Hepatocyte (in vitro differentiated cells): Measurements from ENCODE around the gene CCDC138. TPM values are rescaled to one million over a fixed set of nuclear protein-coding genes. Genes with fewer than 3 reads are reported as not detected.

Source experiments
- DNase-seq: peaks from one replicate; pipeline ENCODE4 v3.0.0-alpha.2; 2016; ENCODE audit warnings: low spot score
- H2AFZ ChIP-seq: fragments of 200-600 bp; sonication (generic); 2 replicates; pipeline ENCODE4 v1.6.0; 2016; ENCODE audit warnings: antibody characterized with exemption, mild to moderate bottlenecking
- H3K27ac ChIP-seq: fragments of 200-600 bp; sonication (generic); 2 replicates; pipeline ENCODE4 v1.5.1; 2016; ENCODE audit warnings: mild to moderate bottlenecking
- H3K27me3 ChIP-seq: fragments of 200-600 bp; sonication (generic); 2 replicates; pipeline ENCODE4 v1.6.1; 2016
- H3K36me3 ChIP-seq: fragments of 200-600 bp; sonication (generic); replicated peaks from 2 replicates; pipeline ENCODE4 v1.5.1; 2016; ENCODE audit warnings: low read depth; ENCODE audit not compliant: insufficient read depth
- H3K4me1 ChIP-seq: fragments of 200-600 bp; sonication (generic); 2 replicates; pipeline ENCODE4 v1.5.1; 2016; ENCODE audit warnings: mild to moderate bottlenecking, moderate library complexity; ENCODE audit not compliant: insufficient read depth
- H3K4me2 ChIP-seq: fragments of 200-600 bp; sonication (generic); 2 replicates; pipeline ENCODE4 v1.6.0; 2016
- H3K4me3 ChIP-seq: fragments of 200-600 bp; sonication (generic); 2 replicates; pipeline ENCODE4 v1.5.1; 2016; ENCODE audit warnings: mild to moderate bottlenecking
- H3K79me2 ChIP-seq: fragments of 200-600 bp; sonication (generic); 2 replicates; pipeline ENCODE4 v1.6.0; 2017; ENCODE audit warnings: mild to moderate bottlenecking
- H3K9me2 ChIP-seq: fragments of 200-600 bp; sonication (generic); replicated peaks from 2 replicates; pipeline ENCODE4 v1.6.0; 2017; ENCODE audit warnings: mild to moderate bottlenecking; ENCODE audit not compliant: insufficient read depth
- H3K9me3 ChIP-seq: fragments of 200-600 bp; sonication (generic); 2 replicates; pipeline ENCODE4 v1.5.1; 2016; ENCODE audit warnings: low read depth, mild to moderate bottlenecking
- H4K20me1 ChIP-seq: fragments of 200-600 bp; sonication (generic); 2 replicates; pipeline ENCODE4 v1.6.0; 2016; ENCODE audit warnings: mild to moderate bottlenecking; ENCODE audit not compliant: insufficient read depth, poor library complexity, severe bottlenecking
- CTCF ChIP-seq: fragments of 200-600 bp; sonication (generic); IDR thresholded peaks from 2 replicates; pipeline ENCODE4 v1.5.1; 2016; ENCODE audit warnings: antibody characterized with exemption, mild to moderate bottlenecking; ENCODE audit not compliant: poor library complexity
- EZH2 ChIP-seq: fragments of 200-600 bp; sonication (generic); IDR thresholded peaks from 2 replicates; pipeline ENCODE4 v1.6.1; 2016; ENCODE audit warnings: antibody characterized with exemption, mild to moderate bottlenecking, borderline replicate concordance
- EZH2phosphoT487 ChIP-seq: fragments of 200-600 bp; sonication (generic); IDR thresholded peaks from one replicate; pipeline ENCODE4 v1.6.1; 2018; ENCODE audit warnings: antibody characterized with exemption, mild to moderate bottlenecking, low read depth, moderate library complexity; ENCODE audit not compliant: unreplicated experiment, severe bottlenecking
- WGBS: methylation state at CpG from one replicate; pipeline ENCODE4 v1.1.6; 2016; ENCODE audit warnings: low lambda C conversion rate; ENCODE audit errors: missing lambda C conversion rate; 5-methylcytosine and 5-hydroxymethylcytosine counted together
- polyA plus RNA-seq: library from polyadenylated mRNA; unstranded; fragments of >200 nt; fragmentation: Nextera tagmentation; extraction: Ambion mirVana; gene quantifications from 2 replicates; pipeline ENCODE4 v1.2.1, GENCODE V29; 2016
- total RNA-seq: library from RNA; depleted of rRNA; stranded (reverse); fragments of >200 nt; gene quantifications from 2 replicates; pipeline ENCODE4 v1.2.3, GENCODE V29; 2014

Gene CCDC138
- total and polyA plus RNA-seq, 2 experiments from 2014 or later: 2.7 to 6.6 TPM

- no peak overlapping the region for H3K4me2 ChIP-seq
- peaks cover 4% of the 10 kb centered on the region for H3K36me3 ChIP-seq
- no peak overlapping the region for H2AFZ ChIP-seq
- H3K9me3 ChIP-seq: peaks cover 7% of the 10 kb centered on the region
- no peak for TF ChIP-seq EZH2phosphoT487
- no peak for TF ChIP-seq EZH2
- TF ChIP-seq CTCF: no peak
- DNase-seq: no peak
- H3K79me2 ChIP-seq: no peaks in the 10 kb centered on the region
- H3K4me3 ChIP-seq: no peak overlapping the region
- H3K27ac ChIP-seq: no peak overlapping the region
- H3K27me3 ChIP-seq: no peaks in the 10 kb centered on the region
- no peaks in the 10 kb centered on the region for H3K4me1 ChIP-seq
- no peaks in the 10 kb centered on the region for H4K20me1 ChIP-seq
- WGBS: 96% methylated on average over 1 of the region's 1 CpG
- H3K9me2 ChIP-seq: no peaks in the 10 kb centered on the region
These were observed 82.3 kb downstream of the CCDC138 start for GRCh38 chr2:108868911-108869310.

- no peak for DNase-seq
- no peaks in the 10 kb centered on the region for H3K27me3 ChIP-seq
- no peaks in the 10 kb centered on the region for H3K4me1 ChIP-seq
- H3K4me3 ChIP-seq: no peak overlapping the region
- H4K20me1 ChIP-seq: no peaks in the 10 kb centered on the region
- no peak overlapping the region for H3K27ac ChIP-seq
- H3K79me2 ChIP-seq: no peaks in the 10 kb centered on the region
- peaks cover 4% of the 10 kb centered on the region for H3K36me3 ChIP-seq
- no peak overlapping the region for H3K4me2 ChIP-seq
- TF ChIP-seq EZH2 (no peak), CTCF (no peak), EZH2phosphoT487 (no peak)
- no peak overlapping the region for H2AFZ ChIP-seq
- H3K9me3 ChIP-seq: peaks cover 7% of the 10 kb centered on the region
- 93% methylated on average over 3 of the region's 3 CpGs for WGBS
- no peaks in the 10 kb centered on the region for H3K9me2 ChIP-seq
These were observed 83.0 kb downstream of the CCDC138 start for GRCh38 chr2:108869542-108869941.

GRCh38 chr2:108870069-108870644 lies 83.6 kb downstream of the CCDC138 start:
- no peaks in the 10 kb centered on the region for H3K27me3 ChIP-seq
- H3K9me3 ChIP-seq: peaks cover 7% of the 10 kb centered on the region
- no peaks in the 10 kb centered on the region for H3K79me2 ChIP-seq
- no peaks in the 10 kb centered on the region for H3K9me2 ChIP-seq
- H3K36me3 ChIP-seq: peaks cover 4% of the 10 kb centered on the region
- TF ChIP-seq EZH2phosphoT487 (no peak), CTCF (no peak)
- no peak for DNase-seq
- H3K4me3 ChIP-seq: no peak overlapping the region
- no peak overlapping the region for H3K4me2 ChIP-seq
- WGBS: 95% methylated on average over 5 of the region's 5 CpGs
- H2AFZ ChIP-seq: no peak overlapping the region
- no peaks in the 10 kb centered on the region for H4K20me1 ChIP-seq
- no peaks in the 10 kb centered on the region for H3K4me1 ChIP-seq
- no peak overlapping the region for H3K27ac ChIP-seq

GRCh38 chr2:108877506-108877905 lies 90.9 kb downstream of the CCDC138 start:
- Histone ChIP-seq H3K79me2 (no peaks in the 10 kb centered on the region), H3K27ac (no peak overlapping the region), H3K4me3 (no peak overlapping the region), H4K20me1 (no peaks in the 10 kb centered on the region), H3K4me2 (no peak overlapping the region), H2AFZ (no peak overlapping the region), H3K4me1 (no peaks in the 10 kb centered on the region), H3K27me3 (no peaks in the 10 kb centered on the region), H3K9me3 (no peaks in the 10 kb centered on the region), H3K36me3 (no peaks in the 10 kb centered on the region), H3K9me2 (no peaks in the 10 kb centered on the region)
- TF ChIP-seq EZH2phosphoT487: no peak
- TF ChIP-seq CTCF: no peak
- no peak for TF ChIP-seq EZH2
- WGBS: 95% methylated on average over 2 of the region's 2 CpGs
- DNase-seq: no peak
